ENCODE data around the gene HAAO. TPM values are rescaled to one million over a fixed set of nuclear protein-coding genes. Genes with fewer than 3 reads are reported as not detected.
A peak's percentile ranks its signal among the peaks of the same experiment; 100 is the strongest.

Gene HAAO
- total and polyA plus RNA-seq, 2 donors (not counting 1 experiment from before 2014, with no cell fraction given) = 6.4 to 17.6 TPM

DNA sequence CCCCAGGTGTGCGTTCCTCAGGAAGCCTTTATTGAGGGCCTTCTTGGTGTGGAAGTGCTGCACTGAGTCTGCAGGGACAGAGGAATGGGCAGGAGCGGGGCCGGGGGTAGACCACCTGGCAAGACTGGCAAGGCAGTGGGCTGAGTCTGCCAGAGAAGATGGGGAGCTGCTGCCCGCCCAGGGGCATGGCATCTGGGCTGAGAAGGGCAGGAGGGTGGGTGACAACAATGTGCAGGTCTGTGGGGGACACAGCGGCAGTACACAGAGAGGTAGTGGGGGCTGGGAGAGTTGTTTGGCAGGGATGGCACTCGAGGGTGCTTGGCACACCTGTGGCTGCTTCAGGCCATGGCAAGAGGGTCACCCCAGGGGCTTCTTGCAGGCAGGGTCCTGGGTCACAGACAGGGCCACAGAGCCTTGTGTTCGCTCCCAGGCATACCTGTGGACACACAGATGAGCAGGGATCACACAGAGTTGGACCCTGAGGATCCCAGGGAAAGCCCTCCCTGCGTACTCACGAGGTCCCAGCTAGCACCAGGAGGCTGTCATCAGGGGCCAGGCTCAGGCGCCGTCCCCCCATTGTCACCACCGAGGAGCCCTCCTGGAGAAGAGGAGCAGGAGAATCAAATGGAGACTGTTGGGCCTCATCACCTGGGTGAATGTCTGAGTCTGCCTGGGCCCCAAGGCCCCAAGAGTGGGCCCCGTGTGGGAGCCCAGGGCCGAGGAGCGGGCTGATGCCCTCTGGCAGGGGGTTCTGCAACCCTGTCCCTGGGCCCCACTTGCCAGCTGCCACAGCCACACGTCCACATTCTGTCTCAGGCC lies 25.1 kb downstream of the HAAO start:
- Histone ChIP-seq H3K9me3 (ENCODE audit: control extremely low read depth in 1 of 3, control insufficient read depth in 2 of 3, insufficient read depth in 1 of 3, low read length in 2 of 3) (no peaks in the 10 kb centered on the region), H2AFZ (ENCODE audit: insufficient read depth, low read depth, low read length, poor library complexity, severe bottlenecking) (no peak overlapping the region), H3K36me3 (replicated peaks in 1 of 2; ENCODE audit: control extremely low read depth in 1 of 2, control insufficient read depth in 1 of 2, extremely low read depth in 1 of 2, insufficient read depth in 2 of 2, low read length in 1 of 2) (no peaks in the 10 kb centered on the region), H3K27ac (ENCODE audit: low read length in 2 of 2) (no peak overlapping the region), H3K4me1 (ENCODE audit: control insufficient read depth in 2 of 2, insufficient read depth in 2 of 2, low read length in 2 of 2) (no peaks in the 10 kb centered on the region), H4K20me1 (ENCODE audit: control insufficient read depth, insufficient read depth, low read length, poor library complexity, severe bottlenecking) (no peaks in the 10 kb centered on the region), H3K9ac (ENCODE audit: low read length) (no peak overlapping the region), H3K79me2 (ENCODE audit: control insufficient read depth, insufficient read depth, low read length) (no peaks in the 10 kb centered on the region), H3K4me2 (replicated peaks; ENCODE audit: low read depth, low read length, poor library complexity, severe bottlenecking) (no peak overlapping the region), H3K4me3 (ENCODE audit: control extremely low read depth in 1 of 5, extremely low read depth in 1 of 5, insufficient read depth in 1 of 5, low read depth in 2 of 5, low read length in 4 of 5) (no peak overlapping the region), H3K27me3 (replicated peaks in 1 of 4; ENCODE audit: control extremely low read depth in 1 of 4, control insufficient read depth in 3 of 4, insufficient read depth in 4 of 4, low read length in 3 of 4) (no peaks in the 10 kb centered on the region)
- peaks cover 1% of the 10 kb centered on the region for H3K4me1 Mint-ChIP-seq
- WGBS (ENCODE audit: insufficient coverage) = 94% methylated on average over 16 of the region's 16 CpGs
- POLR2A ChIA-PET = no interaction called here
- no peaks in the 10 kb centered on the region for H3K27me3 Mint-ChIP-seq
- H3K4me3 Mint-ChIP-seq = no peak overlapping the region
- CTCF ChIA-PET = interaction anchor here (0.9 kb wide), 1 partner anchor 60 kb away, joined by 3 read pairs; no protein-coding TSS in a partner anchor
- no peaks in the 10 kb centered on the region for H3K9me3 Mint-ChIP-seq (ENCODE audit: insufficient read depth)
- intact Hi-C loops (cut with micrococcal nuclease) = no loop called here
- DNase-seq = no peak
- ATAC-seq (ENCODE audit: low read depth) = no peak
- TF ChIP-seq CTCF (IDR thresholded peaks at IDR 0.05) (no peak), EZH2 (IDR thresholded peaks at IDR 0.05; ENCODE audit: borderline replicate concordance, insufficient read depth, low read depth, low read length, poor library complexity, severe bottlenecking) (no peak)
- H3K27ac Mint-ChIP-seq = peak overlapping the region; percentile 15

DNA sequence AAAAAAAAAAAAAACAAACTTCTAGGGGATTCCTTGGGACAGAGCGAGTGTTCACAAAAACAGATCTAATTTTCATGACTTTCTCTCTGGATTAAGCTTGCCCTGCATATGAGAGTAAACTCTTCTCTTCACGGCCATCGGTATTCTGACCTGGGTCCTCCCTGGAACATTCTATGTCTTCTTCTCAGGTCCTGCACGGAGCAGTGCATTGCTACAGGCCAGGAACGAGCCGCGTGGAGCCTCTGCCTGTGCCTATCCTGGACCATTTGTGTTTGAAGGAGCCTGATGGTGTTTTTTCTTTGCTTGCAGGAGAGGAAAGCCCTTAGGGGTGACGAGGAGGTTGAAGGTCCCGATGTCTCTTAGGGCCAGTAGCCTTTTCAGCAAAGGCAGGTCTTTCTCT lies 26.7 kb downstream of the HAAO start:
- ChIA-PET CTCF (interaction anchor here (0.8 kb wide), 1 partner anchor 13 kb away, joined by 4 read pairs; no protein-coding TSS in a partner anchor), POLR2A (no interaction called here)
- intact Hi-C loops (cut with micrococcal nuclease) = no loop called here
- H3K9ac ChIP-seq (ENCODE audit: low read length) = no peak overlapping the region
- H3K27ac ChIP-seq (ENCODE audit: low read length in 2 of 2) = no peak overlapping the region
- no peaks in the 10 kb centered on the region for H3K79me2 ChIP-seq (ENCODE audit: control insufficient read depth, insufficient read depth, low read length)
- H3K27ac Mint-ChIP-seq = no peak overlapping the region
- no peaks in the 10 kb centered on the region for H3K9me3 Mint-ChIP-seq (ENCODE audit: insufficient read depth)
- TF ChIP-seq CTCF (IDR thresholded peaks at IDR 0.05) (no peak), EZH2 (IDR thresholded peaks at IDR 0.05; ENCODE audit: borderline replicate concordance, insufficient read depth, low read depth, low read length, poor library complexity, severe bottlenecking) (no peak)
- 100% methylated on average over 8 of the region's 9 CpGs for WGBS (ENCODE audit: insufficient coverage)
- no peaks in the 10 kb centered on the region for H3K27me3 Mint-ChIP-seq
- H4K20me1 ChIP-seq (ENCODE audit: control insufficient read depth, insufficient read depth, low read length, poor library complexity, severe bottlenecking) = no peaks in the 10 kb centered on the region
- no peak overlapping the region for H3K4me2 ChIP-seq (replicated peaks; ENCODE audit: low read depth, low read length, poor library complexity, severe bottlenecking)
- H3K9me3 ChIP-seq (ENCODE audit: control extremely low read depth in 1 of 3, control insufficient read depth in 2 of 3, insufficient read depth in 1 of 3, low read length in 2 of 3) = no peaks in the 10 kb centered on the region
- H3K36me3 ChIP-seq (replicated peaks in 1 of 2; ENCODE audit: control extremely low read depth in 1 of 2, control insufficient read depth in 1 of 2, extremely low read depth in 1 of 2, insufficient read depth in 2 of 2, low read length in 1 of 2) = no peaks in the 10 kb centered on the region
- no peak overlapping the region for H3K4me3 ChIP-seq (ENCODE audit: control extremely low read depth in 1 of 5, extremely low read depth in 1 of 5, insufficient read depth in 1 of 5, low read depth in 2 of 5, low read length in 4 of 5)
- DNase-seq (no peak), ATAC-seq (ENCODE audit: low read depth) (no peak)
- H2AFZ ChIP-seq (ENCODE audit: insufficient read depth, low read depth, low read length, poor library complexity, severe bottlenecking) = no peak overlapping the region
- no peak overlapping the region for H3K4me3 Mint-ChIP-seq
- H3K27me3 ChIP-seq (replicated peaks in 1 of 4; ENCODE audit: control extremely low read depth in 1 of 4, control insufficient read depth in 3 of 4, insufficient read depth in 4 of 4, low read length in 3 of 4) = no peaks in the 10 kb centered on the region
- no peaks in the 10 kb centered on the region for H3K4me1 ChIP-seq (ENCODE audit: control insufficient read depth in 2 of 2, insufficient read depth in 2 of 2, low read length in 2 of 2)
- peaks cover 1% of the 10 kb centered on the region for H3K4me1 Mint-ChIP-seq

Data from B cell (primary cell).